Small intestine (tissue), 7 donors: ENCODE measurements around the gene COL6A1. TPM values are rescaled to one million over a fixed set of nuclear protein-coding genes. Genes with fewer than 3 reads are reported as not detected.
A peak's percentile ranks its signal among the peaks of the same experiment; 100 is the strongest.

Source experiments
- DNase-seq, 2 donors: peaks; one replicate each; pipeline versions ENCODE4 v3.0.0 to v3.0.0-alpha.2; 2013
- FAIRE-seq: peaks from 2 replicates; lab custom pipeline; 2012; peaks lifted over from hg19 to GRCh38; lab: Jason Lieb, UNC
- H3K27ac ChIP-seq, 3 donors: one replicate each; pipeline ENCODE4 v1.5.1; 2013; ENCODE audit warnings: low read length in 2 of 3, mild to moderate bottlenecking in 2 of 3, control low read depth in 1 of 3, inconsistent platforms in 1 of 3, low read depth in 1 of 3, moderate library complexity in 1 of 3
- H3K27me3 ChIP-seq, 3 donors: one replicate each; pipeline ENCODE4 v1.6.1; 2013; ENCODE audit warnings: low read length in 3 of 3, inconsistent platforms in 1 of 3; ENCODE audit not compliant: control insufficient read depth in 3 of 3, insufficient read depth in 3 of 3
- H3K36me3 ChIP-seq, 3 donors: one replicate each; pipeline ENCODE4 v1.6.1; 2013; ENCODE audit warnings: low read length in 3 of 3, inconsistent platforms in 1 of 3, low read depth in 1 of 3, mild to moderate bottlenecking in 1 of 3, moderate library complexity in 1 of 3; ENCODE audit not compliant: control insufficient read depth in 3 of 3, insufficient read depth in 2 of 3
- H3K4me1 ChIP-seq, 3 donors: one replicate each; pipeline ENCODE4 v1.6.1; 2013; ENCODE audit warnings: low read length in 2 of 3, inconsistent platforms in 1 of 3, low read depth in 1 of 3, mild to moderate bottlenecking in 1 of 3, moderate library complexity in 1 of 3; ENCODE audit not compliant: control insufficient read depth in 3 of 3, insufficient read depth in 2 of 3
- H3K4me3 ChIP-seq, 3 donors: one replicate each; pipeline ENCODE4 v1.5.1; 2013; ENCODE audit warnings: low read length in 3 of 3, control low read depth in 1 of 3, inconsistent platforms in 1 of 3, low read depth in 1 of 3, mild to moderate bottlenecking in 1 of 3, moderate library complexity in 1 of 3
- H3K9me3 ChIP-seq, 2 donors: one replicate each; pipeline ENCODE4 v1.6.1; 2013; ENCODE audit warnings: low read depth in 1 of 2, low read length in 1 of 2; ENCODE audit not compliant: control insufficient read depth in 2 of 2, insufficient read depth in 1 of 2
- WGBS, 3 donors: extraction: QIAGEN DNeasy Blood & Tissue Kit; methylation state at CpG; one replicate each; pipeline ENCODE4 v1.1.7; 2013; 5-methylcytosine and 5-hydroxymethylcytosine counted together
- polyA plus RNA-seq, 4 donors: library from polyadenylated mRNA; stranded (reverse) in 3 of 4; unstranded in 1 of 4; fragments of 200-250 nt in 3 of 4; fragments of 120-200 nt in 1 of 4; gene quantifications; one replicate each; pipeline versions ENCODE4 v1.2.1 to v1.2.3, GENCODE V29; 2013
- donor health status: healthy with polysubstance abuse.
- donor health status: control.
- donor health status: control.
- donor health status: Bipolar disorder and iron deficiency.
- donor health status: healthy.

COL6A1 gene
- polyA plus RNA-seq, 4 donors = 6.0 to 475 (median 47.7) TPM

- Histone ChIP-seq H3K4me3 (no peak overlapping the region), H3K36me3 (no peaks in the 10 kb centered on the region), H3K27me3 (peaks cover 0 to 4% (median 0%) of the 10 kb centered on the region in 3 donors), H3K4me1 (peaks cover 0 to 15% (median 0%) of the 10 kb centered on the region in 3 donors), H3K9me3 (peaks cover 0 to 3% of the 10 kb centered on the region in 2 donors), H3K27ac (peak overlapping the region in 2 of 3 donors; percentile 81 to 84)
- no peak for FAIRE-seq
- no peak for DNase-seq
- WGBS, 3 donors = 86 to 87% (median 86%) methylated on average over 23 to 33 of the region's 33 CpGs
Measured at GRCh38 chr21:46049890-46050667, 68.5 kb downstream of the COL6A1 start.

GRCh38 chr21:46050668-46051378 is 69.3 kb downstream of the COL6A1 start:
- Histone ChIP-seq H3K27me3 (peaks cover 0 to 4% (median 0%) of the 10 kb centered on the region in 3 donors), H3K4me1 (peaks cover 0 to 16% (median 0%) of the 10 kb centered on the region in 3 donors), H3K27ac (peak overlapping the region in 2 of 3 donors; percentile 14 to 84), H3K36me3 (no peaks in the 10 kb centered on the region), H3K4me3 (no peak overlapping the region), H3K9me3 (peaks cover 0 to 3% of the 10 kb centered on the region in 2 donors)
- 79 to 88% (median 87%) methylated on average over 20 to 22 of the region's 22 CpGs for WGBS, 3 donors
- no peak for DNase-seq
- FAIRE-seq = no peak

GRCh38 chr21:46051379-46051770 is 69.8 kb downstream of the COL6A1 start:
- Histone ChIP-seq H3K36me3 (no peaks in the 10 kb centered on the region), H3K27ac (no peak overlapping the region), H3K4me3 (no peak overlapping the region), H3K9me3 (peaks cover 0 to 3% of the 10 kb centered on the region in 2 donors), H3K4me1 (peaks cover 0 to 22% (median 0%) of the 10 kb centered on the region in 3 donors), H3K27me3 (peaks cover 0 to 4% (median 0%) of the 10 kb centered on the region in 3 donors)
- no peak for FAIRE-seq
- 79 to 83% (median 79%) methylated on average over 16 of the region's 16 CpGs for WGBS, 3 donors
- no peak for DNase-seq

GRCh38 chr21:46051821-46052675 is 70.5 kb downstream of the COL6A1 start:
- Histone ChIP-seq H3K4me3 (no peak overlapping the region), H3K36me3 (no peaks in the 10 kb centered on the region), H3K9me3 (peaks cover 0 to 3% of the 10 kb centered on the region in 2 donors), H3K4me1 (peaks cover 0 to 26% (median 0%) of the 10 kb centered on the region in 3 donors), H3K27ac (no peak overlapping the region), H3K27me3 (peaks cover 0 to 4% (median 0%) of the 10 kb centered on the region in 3 donors)
- no peak for DNase-seq
- FAIRE-seq = no peak
- 82 to 90% (median 89%) methylated on average over 33 of the region's 33 CpGs for WGBS, 3 donors

GRCh38 chr21:46052703-46053651 is 71.4 kb downstream of the COL6A1 start:
- H3K4me3 ChIP-seq = no peak overlapping the region
- H3K27me3 ChIP-seq = peaks cover 0 to 4% (median 0%) of the 10 kb centered on the region in 3 donors
- DNase-seq (no peak), FAIRE-seq (no peak)
- peaks cover 0 to 27% (median 0%) of the 10 kb centered on the region in 3 donors for H3K4me1 ChIP-seq
- H3K36me3 ChIP-seq = no peaks in the 10 kb centered on the region
- WGBS, 3 donors = 65 to 77% (median 72%) methylated on average over 31 of the region's 31 CpGs
- H3K9me3 ChIP-seq = peaks cover 0 to 3% of the 10 kb centered on the region in 2 donors
- no peak overlapping the region for H3K27ac ChIP-seq

- FAIRE-seq (no peak), DNase-seq (no peak)
- WGBS, 3 donors = 90 to 94% (median 92%) methylated on average over 10 of the region's 10 CpGs
- Histone ChIP-seq H3K4me3 (no peak overlapping the region), H3K4me1 (peaks cover 0 to 24% (median 0%) of the 10 kb centered on the region in 3 donors), H3K27ac (peak overlapping the region in 1 of 3 donors; percentile 13), H3K27me3 (peaks cover 0 to 4% (median 0%) of the 10 kb centered on the region in 3 donors), H3K9me3 (peaks cover 0 to 3% of the 10 kb centered on the region in 2 donors), H3K36me3 (no peaks in the 10 kb centered on the region)
Measured at GRCh38 chr21:46054031-46054430, 72.5 kb downstream of the COL6A1 start.

- FAIRE-seq = no peak
Measured at GRCh38 chr21:46054451-46054881, 72.9 kb downstream of the COL6A1 start.

More at GRCh38 chr21:46054451-46054881, 72.9 kb downstream of the COL6A1 start:
- 52 to 63% (median 63%) methylated on average over 10 to 12 of the region's 12 CpGs for WGBS, 3 donors
- Histone ChIP-seq H3K27me3 (peaks cover 0 to 3% (median 0%) of the 10 kb centered on the region in 3 donors), H3K9me3 (peaks cover 0 to 5% of the 10 kb centered on the region in 2 donors), H3K36me3 (no peaks in the 10 kb centered on the region), H3K4me3 (no peak overlapping the region), H3K27ac (peak overlapping the region in 1 of 3 donors; percentile 47), H3K4me1 (peaks cover 0 to 23% (median 0%) of the 10 kb centered on the region in 3 donors)
- no peak for DNase-seq
